Right ventricle myocardium superior (tissue), 1 donor: ENCODE data around the gene ATF7. TPM values are rescaled to one million over a fixed set of nuclear protein-coding genes. Genes with fewer than 3 reads are reported as not detected.

Experiments used
- ATAC-seq: fragments of 200-7000 bp; cut with Tn5 transposase; one replicate; pipeline ENCODE4 v1.9.1; 2020; ENCODE audit warnings: mild to moderate bottlenecking; ENCODE audit not compliant: poor library complexity
- DNase-seq: peaks from one replicate; pipeline ENCODE4 v3.0.0-alpha.2; 2020
- intact Hi-C: fragments of 100-400 bp; cut with DNase I; formaldehyde crosslinking; loops from one replicate; pipeline ENCODE4 v1.11.2; 2022
- total RNA-seq: library from RNA; stranded (reverse); fragmentation: NEBNext Ultra II Directional; extraction: Animal tissue kit (Norgen Biotek cat#: 25700); gene quantifications from one replicate; pipeline ENCODE4 v1.2.1, GENCODE V29; 2021
- donor health status: DM: no; HTN: yes; CAD: no; lungs with severe emphysema.

ATF7 gene
- total RNA-seq, 1 donor from 2014 or later, result 29.1 TPM

- intact Hi-C loops, result loop anchor here (5.0 kb wide), 1 partner anchor 36 kb away; the partner anchor contains the start of gene MAP3K12
- ATAC-seq, result no peak
- DNase-seq, result no peak
Measured at GRCh38 chr12:53461591-53461990, 164.6 kb downstream of the ATF7 start.

DNA sequence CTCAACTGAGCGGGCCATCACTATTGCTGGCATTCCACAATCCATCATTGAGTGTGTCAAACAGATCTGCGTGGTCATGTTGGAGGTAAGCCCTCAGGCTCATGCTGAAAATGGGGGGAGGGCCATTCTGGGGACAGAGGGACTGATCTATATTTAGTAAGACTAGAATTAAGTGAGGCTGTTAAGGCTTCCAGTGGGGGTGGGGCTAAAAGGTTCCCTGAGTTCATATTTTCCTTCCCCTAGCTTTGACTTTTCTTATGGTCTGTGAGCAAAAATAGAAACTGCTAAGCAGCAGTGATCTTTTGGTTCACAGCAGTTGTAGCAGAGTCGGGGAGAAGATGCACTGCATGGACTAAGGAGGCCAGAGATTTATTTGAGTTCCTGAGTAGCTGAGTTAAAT, 165.1 kb downstream of the ATF7 start:
- intact Hi-C loops, result loop anchor here (5.0 kb wide), 1 partner anchor 36 kb away; the partner anchor contains the start of gene MAP3K12
- no peak for DNase-seq
- peak; percentile 87 for ATAC-seq

DNA sequence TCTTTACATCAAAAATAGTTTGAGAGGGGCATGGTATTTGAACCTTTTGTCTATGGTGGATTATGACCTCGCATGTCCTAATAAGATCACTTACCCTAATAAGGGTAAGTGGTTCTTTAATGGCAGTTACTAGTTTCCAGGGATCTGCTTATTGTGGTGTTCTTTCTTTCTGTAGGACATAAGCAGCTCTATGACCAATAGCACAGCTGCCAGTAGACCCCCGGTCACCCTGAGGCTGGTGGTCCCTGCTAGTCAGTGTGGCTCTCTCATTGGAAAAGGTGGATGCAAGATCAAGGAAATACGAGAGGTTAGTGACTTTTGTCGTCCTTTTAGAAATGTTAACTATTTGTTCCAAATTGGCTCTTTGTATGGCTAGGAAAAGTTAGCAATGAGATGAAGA, 167.1 kb downstream of the ATF7 start:
- intact Hi-C loops, result no loop called here
- DNase-seq (no peak), ATAC-seq (no peak)

Other genes with a start within 250 kb of the ATF7 start
- gene SP1, start 246.2 kb downstream of the ATF7 start, total RNA-seq, result 26.3 TPM
- not detected for gene AMHR2, start 202.5 kb downstream of the ATF7 start, total RNA-seq
- gene PRR13, start 184.6 kb downstream of the ATF7 start, total RNA-seq, result 46.0 TPM
- gene PCBP2, start 174.3 kb downstream of the ATF7 start, total RNA-seq, result 503 TPM
- gene MAP3K12, start 126.9 kb downstream of the ATF7 start, total RNA-seq, result 5.5 TPM
- gene TARBP2, start 125.1 kb downstream of the ATF7 start, total RNA-seq, result 10.8 TPM
- gene NPFF, start 118.9 kb downstream of the ATF7 start, total RNA-seq, result not detected
- 569 TPM for gene ATP5MC2, start 49.7 kb upstream of the ATF7 start, total RNA-seq
- 179 TPM for gene CALCOCO1, start 101.1 kb upstream of the ATF7 start, total RNA-seq
- gene CISTR, start 125.6 kb upstream of the ATF7 start, total RNA-seq, result 0.83 TPM